Activated effector memory CD4-positive, alpha-beta T cell treated with anti-CD3 and anti-CD28 coated beads, Interleukin-2, amount 50 U/mL, for 16 hours (primary cell): ENCODE results near the gene ZNF184.

ENCODE experiments used
- DNase-seq: peaks from one replicate; pipeline ENCODE4 v3.0.0-alpha.2; 2020

The ZNF184 gene

GRCh38 chr6:27472617-27473400, at the start of gene ZNF184:
Gene ZNF184, minus strand, starts transcription at chr6:27473105. Its CDS starts 811 bp downstream, at chr6:27472294.
- peak; percentile 93 for DNase-seq

- peak; percentile 80 for DNase-seq
These were observed 46.2 kb upstream of the ZNF184 start for GRCh38 chr6:27518881-27519795.

- DNase-seq = no peak
These were observed 45.3 kb upstream of the ZNF184 start for GRCh38 chr6:27517928-27518787.

- no peak for DNase-seq
These were observed 44.3 kb upstream of the ZNF184 start for GRCh38 chr6:27517238-27517637.

GRCh38 chr6:27514906-27515495, 42.1 kb upstream of the ZNF184 start:
- DNase-seq = no peak

GRCh38 chr6:27512525-27512924, 39.6 kb upstream of the ZNF184 start:
- no peak for DNase-seq

- no peak for DNase-seq
These were observed 34.4 kb upstream of the ZNF184 start for GRCh38 chr6:27507041-27507956.

- peak; percentile 84 for DNase-seq
These were observed 32.5 kb upstream of the ZNF184 start for GRCh38 chr6:27505209-27506027.

GRCh38 chr6:27503436-27504030, 30.6 kb upstream of the ZNF184 start:
- peak; percentile 91 for DNase-seq

GRCh38 chr6:27502508-27503435, 29.9 kb upstream of the ZNF184 start:
- DNase-seq = peak; percentile 87

- no peak for DNase-seq
These were observed 28.3 kb upstream of the ZNF184 start for GRCh38 chr6:27501187-27501586.

- DNase-seq = no peak
These were observed 27.3 kb upstream of the ZNF184 start for GRCh38 chr6:27500177-27500576.

- DNase-seq = peak; percentile 76
These were observed 22.7 kb upstream of the ZNF184 start for GRCh38 chr6:27495386-27496135.

GRCh38 chr6:27494987-27495385, 22.1 kb upstream of the ZNF184 start:
- DNase-seq = no peak

- DNase-seq = no peak
These were observed 21.2 kb upstream of the ZNF184 start for GRCh38 chr6:27494103-27494502.

GRCh38 chr6:27492631-27493190, 19.8 kb upstream of the ZNF184 start:
- no peak for DNase-seq

GRCh38 chr6:27479319-27480182, 6.6 kb upstream of the ZNF184 start:
- DNase-seq = peak; percentile 93
